Osteocyte (in vitro differentiated cells): Measurements from ENCODE around the gene CNTNAP2. TPM values are rescaled to one million over a fixed set of nuclear protein-coding genes. Genes with fewer than 3 reads are reported as not detected.

Source experiments
- DNase-seq: peaks from one replicate; pipeline ENCODE4 v3.0.0; 2021; ENCODE audit warnings: mixed read lengths; ENCODE audit not compliant: unreplicated experiment; ENCODE audit errors: extremely low spot score
- H3K27ac Mint-ChIP-seq: one replicate; pipeline ENCODE4 v1.8.0; 2021; ENCODE audit warnings: mild to moderate bottlenecking, mixed read lengths; ENCODE audit not compliant: unreplicated experiment
- H3K27me3 Mint-ChIP-seq: one replicate; pipeline ENCODE4 v1.8.0; 2021; ENCODE audit warnings: mixed read lengths; ENCODE audit not compliant: unreplicated experiment
- H3K36me3 Mint-ChIP-seq: one replicate; pipeline ENCODE4 v1.8.0; 2021; ENCODE audit warnings: mixed read lengths; ENCODE audit not compliant: unreplicated experiment
- H3K4me1 Mint-ChIP-seq: one replicate; pipeline ENCODE4 v1.8.0; 2021; ENCODE audit warnings: mixed read lengths; ENCODE audit not compliant: unreplicated experiment
- H3K4me3 Mint-ChIP-seq: one replicate; pipeline ENCODE4 v1.8.0; 2021; ENCODE audit warnings: mild to moderate bottlenecking, moderate library complexity, mixed read lengths; ENCODE audit not compliant: unreplicated experiment
- H3K9me3 Mint-ChIP-seq: one replicate; pipeline ENCODE4 v1.8.0; 2021; ENCODE audit warnings: mixed read lengths; ENCODE audit not compliant: unreplicated experiment
- total RNA-seq: library from RNA; stranded (reverse); gene quantifications from 2 replicates; pipeline ENCODE4 v1.2.1, GENCODE V29; 2021
- TF ChIP-seq, protein P1 (sequence below): fragments of 200-600 bp; sonication (generic); IDR thresholded peaks from 2 replicates; pipeline ENCODE4 v1.5.0; 2021; ENCODE audit warnings: antibody characterized with exemption, mild to moderate bottlenecking, moderate library complexity

Gene CNTNAP2
- total RNA-seq, 1 donor from 2014 or later, result 1.4 TPM

DNA sequence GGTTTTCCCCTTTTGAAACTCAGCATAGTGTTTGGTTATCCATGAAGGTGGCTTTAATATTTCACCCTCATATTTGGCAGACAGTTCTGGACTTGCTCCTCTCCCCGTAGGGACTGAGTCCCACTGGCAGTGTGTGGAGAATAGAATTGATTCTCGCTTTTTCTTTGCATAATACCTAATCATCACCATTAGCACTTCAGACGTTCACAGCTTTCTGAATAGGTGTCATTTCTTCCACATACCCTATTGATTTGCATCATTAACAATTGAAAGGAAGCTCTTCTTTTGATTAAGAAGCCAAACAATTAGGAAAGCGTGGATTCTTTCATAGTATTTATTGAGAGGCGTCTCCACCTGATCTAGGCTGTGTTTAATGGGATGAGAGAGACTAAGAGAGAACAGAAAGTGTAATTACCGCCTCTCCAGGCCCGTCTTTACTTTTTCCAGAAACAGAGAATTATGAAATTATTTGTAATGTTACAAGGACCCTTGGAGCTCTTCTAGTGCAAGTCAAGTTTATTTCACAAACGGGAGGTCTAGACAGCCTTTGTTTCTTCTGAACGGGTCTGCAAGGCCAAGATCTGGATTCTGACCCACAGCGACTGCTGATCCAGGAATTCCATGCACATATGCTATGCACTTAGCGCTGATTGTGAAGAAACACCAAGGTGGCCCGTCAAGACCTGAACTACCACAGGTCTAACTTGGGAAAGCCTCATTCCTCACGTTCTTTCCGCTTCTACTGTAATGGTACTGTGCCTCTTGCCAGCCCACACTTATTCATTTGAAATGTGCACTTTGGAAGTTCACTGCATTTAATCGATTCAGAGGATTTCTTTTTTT, 2224.1 kb downstream of the CNTNAP2 start:
- TF ChIP-seq, protein P1, sequence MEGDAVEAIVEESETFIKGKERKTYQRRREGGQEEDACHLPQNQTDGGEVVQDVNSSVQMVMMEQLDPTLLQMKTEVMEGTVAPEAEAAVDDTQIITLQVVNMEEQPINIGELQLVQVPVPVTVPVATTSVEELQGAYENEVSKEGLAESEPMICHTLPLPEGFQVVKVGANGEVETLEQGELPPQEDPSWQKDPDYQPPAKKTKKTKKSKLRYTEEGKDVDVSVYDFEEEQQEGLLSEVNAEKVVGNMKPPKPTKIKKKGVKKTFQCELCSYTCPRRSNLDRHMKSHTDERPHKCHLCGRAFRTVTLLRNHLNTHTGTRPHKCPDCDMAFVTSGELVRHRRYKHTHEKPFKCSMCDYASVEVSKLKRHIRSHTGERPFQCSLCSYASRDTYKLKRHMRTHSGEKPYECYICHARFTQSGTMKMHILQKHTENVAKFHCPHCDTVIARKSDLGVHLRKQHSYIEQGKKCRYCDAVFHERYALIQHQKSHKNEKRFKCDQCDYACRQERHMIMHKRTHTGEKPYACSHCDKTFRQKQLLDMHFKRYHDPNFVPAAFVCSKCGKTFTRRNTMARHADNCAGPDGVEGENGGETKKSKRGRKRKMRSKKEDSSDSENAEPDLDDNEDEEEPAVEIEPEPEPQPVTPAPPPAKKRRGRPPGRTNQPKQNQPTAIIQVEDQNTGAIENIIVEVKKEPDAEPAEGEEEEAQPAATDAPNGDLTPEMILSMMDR, result no peak
- Mint-ChIP-seq H3K4me1 (peaks cover 13% of the 10 kb centered on the region), H3K36me3 (no peaks in the 10 kb centered on the region), H3K27ac (no peak overlapping the region), H3K27me3 (peaks cover 59% of the 10 kb centered on the region), H3K9me3 (no peaks in the 10 kb centered on the region), H3K4me3 (no peak overlapping the region)
- no peak for DNase-seq

DNA sequence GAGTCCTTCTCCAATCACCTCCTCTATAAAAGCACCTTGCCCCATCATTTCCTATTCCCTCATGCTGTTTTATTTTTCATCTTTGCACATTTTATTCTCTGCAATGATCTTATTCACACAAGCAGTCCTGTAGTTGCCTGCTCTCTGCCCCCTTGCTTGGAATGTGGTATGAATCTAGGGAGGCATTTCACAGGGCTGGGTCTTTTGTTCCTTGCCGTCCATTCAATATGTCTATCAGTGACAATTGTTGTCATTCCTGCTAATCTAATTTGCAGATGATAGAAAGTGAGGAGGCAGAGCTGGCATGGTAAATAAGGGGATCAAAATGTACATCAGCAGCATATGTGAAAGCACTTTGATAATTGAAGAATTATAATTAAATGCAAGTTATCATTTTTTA, 2227.8 kb downstream of the CNTNAP2 start:
- H3K27me3 Mint-ChIP-seq, result peaks cover 40% of the 10 kb centered on the region
- H3K27ac Mint-ChIP-seq, result no peak overlapping the region
- no peak overlapping the region for H3K4me3 Mint-ChIP-seq
- H3K4me1 Mint-ChIP-seq, result peaks cover 3% of the 10 kb centered on the region
- TF ChIP-seq, protein P1, result no peak
- no peaks in the 10 kb centered on the region for H3K9me3 Mint-ChIP-seq
- no peak for DNase-seq
- no peaks in the 10 kb centered on the region for H3K36me3 Mint-ChIP-seq

DNA sequence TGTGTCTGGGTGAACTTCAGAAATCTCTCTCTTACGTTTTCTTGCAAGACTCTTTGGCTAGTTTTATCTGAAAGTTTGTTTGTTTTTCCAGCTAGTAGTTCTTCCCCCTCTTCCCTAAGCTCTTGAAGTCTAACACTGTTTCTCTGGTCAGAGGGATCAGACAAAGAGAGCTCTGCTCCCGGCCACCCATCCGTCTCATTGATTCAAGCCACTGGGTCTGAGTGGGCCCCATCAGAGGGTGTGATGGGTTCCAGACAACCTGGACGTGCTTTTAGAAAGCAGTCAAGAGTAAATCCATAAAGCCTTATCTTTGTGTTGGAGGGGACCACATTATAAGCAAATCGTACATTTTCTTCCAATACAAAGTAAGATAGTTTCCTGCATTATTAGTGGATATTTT, 2231.4 kb downstream of the CNTNAP2 start:
- Mint-ChIP-seq H3K4me1 (no peaks in the 10 kb centered on the region), H3K9me3 (no peaks in the 10 kb centered on the region), H3K36me3 (no peaks in the 10 kb centered on the region), H3K27ac (no peak overlapping the region), H3K27me3 (peaks cover 10% of the 10 kb centered on the region), H3K4me3 (no peak overlapping the region)
- TF ChIP-seq, protein P1, result no peak
- no peak for DNase-seq

GRCh38 chr7:148348466-148348865, 2231.9 kb downstream of the CNTNAP2 start:
- no peak overlapping the region for H3K4me3 Mint-ChIP-seq
- peaks cover 6% of the 10 kb centered on the region for H3K27me3 Mint-ChIP-seq
- no peak overlapping the region for H3K27ac Mint-ChIP-seq
- DNase-seq, result no peak
- H3K36me3 Mint-ChIP-seq, result no peaks in the 10 kb centered on the region
- H3K4me1 Mint-ChIP-seq, result no peaks in the 10 kb centered on the region
- no peaks in the 10 kb centered on the region for H3K9me3 Mint-ChIP-seq
- TF ChIP-seq, protein P1, result no peak

GRCh38 chr7:148356303-148356702, 2239.7 kb downstream of the CNTNAP2 start:
- DNase-seq, result no peak
- Mint-ChIP-seq H3K4me1 (no peaks in the 10 kb centered on the region), H3K27ac (no peak overlapping the region), H3K4me3 (no peak overlapping the region), H3K36me3 (no peaks in the 10 kb centered on the region), H3K9me3 (no peaks in the 10 kb centered on the region), H3K27me3 (peaks cover 3% of the 10 kb centered on the region)
- TF ChIP-seq, protein P1, result no peak
